Muscle layer of duodenum (tissue), 2 donors: ENCODE measurements around the gene AGBL2.
"Not testable (repeated sequence)": the region's sequence is repeated elsewhere in the genome, so short reads cannot be mapped to it uniquely, and the experiment has no call there.

Experiments used
- H3K27ac ChIP-seq: one replicate; pipeline ENCODE4 v1.7.0; 2013; ENCODE audit warnings: mild to moderate bottlenecking, low read length
- H3K27me3 ChIP-seq: one replicate; pipeline ENCODE4 v1.7.0; 2013; ENCODE audit warnings: low read depth, mild to moderate bottlenecking, control low read depth, low read length
- H3K36me3 ChIP-seq, 2 donors: one replicate each; pipeline ENCODE4 v1.7.0; 2013; ENCODE audit warnings: low read length in 2 of 2, control low read depth in 1 of 2, mild to moderate bottlenecking in 1 of 2; ENCODE audit not compliant: insufficient read depth in 2 of 2, control insufficient read depth in 1 of 2
- H3K4me1 ChIP-seq, 2 donors: one replicate each; pipeline ENCODE4 v1.7.0; 2013; ENCODE audit warnings: low read length in 2 of 2, mild to moderate bottlenecking in 2 of 2, control low read depth in 1 of 2, moderate library complexity in 1 of 2; ENCODE audit not compliant: insufficient read depth in 2 of 2, control insufficient read depth in 1 of 2
- H3K4me3 ChIP-seq, 2 donors: one replicate each; pipeline ENCODE4 v1.7.0; 2013; ENCODE audit warnings: low read length in 2 of 2, low read depth in 1 of 2, mild to moderate bottlenecking in 1 of 2
- H3K9me3 ChIP-seq, 2 donors: one replicate each; pipeline ENCODE4 v1.7.0; 2013; ENCODE audit warnings: low read length in 2 of 2, control low read depth in 1 of 2, mild to moderate bottlenecking in 1 of 2; ENCODE audit not compliant: control insufficient read depth in 1 of 2
- donor health status: healthy.

AGBL2 gene

GRCh38 chr11:47661245-47661644 is 53.9 kb downstream of the AGBL2 start:
- Histone ChIP-seq H3K27me3 (no peaks in the 10 kb centered on the region), H3K27ac (no peak overlapping the region), H3K4me1 (no peaks in the 10 kb centered on the region), H3K4me3 (no peak overlapping the region), H3K36me3 (no peaks in the 10 kb centered on the region), H3K9me3 (no peaks in the 10 kb centered on the region)

GRCh38 chr11:47659276-47659675 is 55.9 kb downstream of the AGBL2 start:
- Histone ChIP-seq H3K27ac (no peak overlapping the region), H3K4me3 (no peak overlapping the region), H3K4me1 (no peaks in the 10 kb centered on the region), H3K9me3 (no peaks in the 10 kb centered on the region), H3K36me3 (no peaks in the 10 kb centered on the region), H3K27me3 (no peaks in the 10 kb centered on the region)

- Histone ChIP-seq H3K27me3 (no peaks in the 10 kb centered on the region), H3K9me3 (no peaks in the 10 kb centered on the region), H3K4me3 (no peak overlapping the region), H3K4me1 (no peaks in the 10 kb centered on the region), H3K27ac (no peak overlapping the region), H3K36me3 (no peaks in the 10 kb centered on the region)
Observed at GRCh38 chr11:47656260-47656885, 58.8 kb downstream of the AGBL2 start.

GRCh38 chr11:47651818-47652469 is 63.2 kb downstream of the AGBL2 start:
- Histone ChIP-seq H3K27me3 (no peaks in the 10 kb centered on the region), H3K36me3 (no peaks in the 10 kb centered on the region)

GRCh38 chr11:47649276-47649675 is 65.9 kb downstream of the AGBL2 start:
- no peak overlapping the region for H3K27ac ChIP-seq
- no peaks in the 10 kb centered on the region for H3K27me3 ChIP-seq
- no peaks in the 10 kb centered on the region for H3K36me3 ChIP-seq
- no peaks in the 10 kb centered on the region for H3K9me3 ChIP-seq
- H3K4me1 ChIP-seq: no peaks in the 10 kb centered on the region
- no peak overlapping the region for H3K4me3 ChIP-seq

More at GRCh38 chr11:47651818-47652469, 63.2 kb downstream of the AGBL2 start:
- H3K27ac ChIP-seq: no peak overlapping the region
- no peaks in the 10 kb centered on the region for H3K9me3 ChIP-seq
- no peaks in the 10 kb centered on the region for H3K4me1 ChIP-seq
- no peak overlapping the region for H3K4me3 ChIP-seq

GRCh38 chr11:47646019-47646418 is 69.2 kb downstream of the AGBL2 start:
- H3K4me3 ChIP-seq: no peak overlapping the region
- H3K36me3 ChIP-seq: no peaks in the 10 kb centered on the region
- H3K4me1 ChIP-seq: peaks cover 0 to 7% of the 10 kb centered on the region in 2 donors
- no peak overlapping the region for H3K27ac ChIP-seq
- H3K27me3 ChIP-seq: no peaks in the 10 kb centered on the region
- H3K9me3 ChIP-seq: no peaks in the 10 kb centered on the region

GRCh38 chr11:47645500-47645899 is 69.7 kb downstream of the AGBL2 start:
- Histone ChIP-seq H3K27ac (no peak overlapping the region), H3K4me3 (no peak overlapping the region), H3K36me3 (no peaks in the 10 kb centered on the region), H3K9me3 (no peaks in the 10 kb centered on the region), H3K27me3 (no peaks in the 10 kb centered on the region), H3K4me1 (peaks cover 0 to 13% of the 10 kb centered on the region in 2 donors)

GRCh38 chr11:47642099-47642855 is 72.9 kb downstream of the AGBL2 start, which contains the start of gene MTCH2:
MTCH2 (minus strand) TSS chr11:47642559; CDS start chr11:47642465, 94 bp downstream.
- H3K27ac ChIP-seq: peak within 1 kb of the TSS; percentile 93
- peaks cover 0 to 13% of the 10 kb centered on the region in 2 donors for H3K4me1 ChIP-seq
- H3K36me3 ChIP-seq: peaks cover 14 to 21% of the 10 kb centered on the region in 2 donors
- no peaks in the 10 kb centered on the region for H3K27me3 ChIP-seq
- no peaks in the 10 kb centered on the region for H3K9me3 ChIP-seq
- H3K4me3 ChIP-seq: peak within 1 kb of the TSS; percentile 87 to 89

- Histone ChIP-seq H3K4me1 (peaks cover 0 to 13% of the 10 kb centered on the region in 2 donors), H3K36me3 (peaks cover 14 to 22% of the 10 kb centered on the region in 2 donors), H3K4me3 (peak overlapping the region; percentile 79 to 89), H3K9me3 (no peaks in the 10 kb centered on the region), H3K27ac (peak overlapping the region; percentile 86), H3K27me3 (no peaks in the 10 kb centered on the region)
Observed at GRCh38 chr11:47641600-47642098, 73.5 kb downstream of the AGBL2 start.

- not testable (repeated sequence) for H3K27me3 ChIP-seq, H3K27ac ChIP-seq, H3K9me3 ChIP-seq, H3K4me3 ChIP-seq
- Histone ChIP-seq H3K4me1 (peaks cover 0 to 13% of the 10 kb centered on the region in 2 donors), H3K36me3 (peaks cover 14 to 22% of the 10 kb centered on the region in 2 donors)
Observed at GRCh38 chr11:47640506-47640905, 74.7 kb downstream of the AGBL2 start.

GRCh38 chr11:47636331-47636730 is 78.8 kb downstream of the AGBL2 start:
- H3K4me3 ChIP-seq, H3K9me3 ChIP-seq, H3K27me3 ChIP-seq, H3K27ac ChIP-seq, H3K4me1 ChIP-seq: not testable (repeated sequence)
- H3K36me3 ChIP-seq: peaks cover 35 to 51% of the 10 kb centered on the region in 2 donors
